A673 (cell line): ENCODE measurements around the gene MIDN. TPM values are rescaled to one million over a fixed set of nuclear protein-coding genes. Genes with fewer than 3 reads are reported as not detected.
A peak's percentile ranks its signal among the peaks of the same experiment; 100 is the strongest.

Experiments
- BruUV-seq: library from RNA; stranded (reverse); fragments of 400-500 nt; replicated peaks from 2 replicates; lab custom pipeline; 2021; lab: Mats Ljungman, UMichigan
- CTCF ChIA-PET: fragments of 300-600 bp; sonication (Branson Sonifier 250); formaldehyde crosslinking; loops from one replicate; lab custom pipeline; 2022; ENCODE audit warnings: antibody characterized with exemption; lab: Charles Lee
- POLR2A ChIA-PET: fragments of 300-600 bp; sonication (Branson Sonifier 250); formaldehyde crosslinking; loops from one replicate; lab custom pipeline; 2022; ENCODE audit warnings: antibody characterized with exemption; ENCODE audit not compliant: low non-redundant PET; lab: Charles Lee
- DNase-seq: peaks from one replicate; pipeline ENCODE4 v3.0.0-alpha.2; 2015; ENCODE audit warnings: low spot score
- H3K27ac ChIP-seq: fragments of 200-600 bp; sonication (generic); 2 replicates; pipeline ENCODE4 v1.5.1; 2016; ENCODE audit warnings: mixed run types, low read depth, mild to moderate bottlenecking, mixed read lengths, antibody characterized with exemption, low read length; ENCODE audit not compliant: poor library complexity, severe bottlenecking
- H3K27me3 ChIP-seq: fragments of 200-600 bp; sonication (generic); replicated peaks from 2 replicates; pipeline ENCODE4 v1.6.1; 2017; ENCODE audit warnings: mixed run types, low read depth, mild to moderate bottlenecking, mixed read lengths, antibody characterized with exemption, low read length; ENCODE audit not compliant: insufficient read depth, poor library complexity
- H3K36me3 ChIP-seq: fragments of 200-600 bp; sonication (generic); 2 replicates; pipeline ENCODE4 v1.6.1; 2016; ENCODE audit warnings: mixed run types, mild to moderate bottlenecking, mixed read lengths, antibody characterized with exemption, low read length; ENCODE audit not compliant: insufficient read depth, poor library complexity, severe bottlenecking
- H3K4me1 ChIP-seq: fragments of 200-600 bp; sonication (generic); 2 replicates; pipeline ENCODE4 v1.6.1; 2017; ENCODE audit warnings: mixed run types, mild to moderate bottlenecking, mixed read lengths, antibody characterized with exemption, low read length; ENCODE audit not compliant: insufficient read depth, poor library complexity, severe bottlenecking
- H3K4me3 ChIP-seq: fragments of 200-600 bp; sonication (generic); 2 replicates; pipeline ENCODE4 v1.5.1; 2016; ENCODE audit warnings: low read depth, mixed run types, mild to moderate bottlenecking, mixed read lengths, low read length; ENCODE audit not compliant: poor library complexity, severe bottlenecking
- H3K9me3 ChIP-seq: fragments of 200-600 bp; sonication (generic); 2 replicates; pipeline ENCODE4 v1.6.1; 2016; ENCODE audit warnings: mixed run types, low read depth, mild to moderate bottlenecking, mixed read lengths, antibody characterized with exemption, low read length; ENCODE audit not compliant: poor library complexity, severe bottlenecking
- EZH2 ChIP-seq: fragments of 200-600 bp; sonication (generic); IDR thresholded peaks from 2 replicates; pipeline ENCODE4 v1.6.1; 2017; ENCODE audit warnings: borderline replicate concordance, low read depth, mild to moderate bottlenecking, mixed read lengths, antibody characterized with exemption, low read length; ENCODE audit not compliant: poor library complexity, severe bottlenecking
- intact Hi-C: fragments of 100-400 bp; cut with micrococcal nuclease; formaldehyde crosslinking; loops from one replicate; pipeline ENCODE4 v1.10.0; 2022; ENCODE audit not compliant: unreplicated experiment
- total RNA-seq: library from RNA; stranded (reverse); gene quantifications from 2 replicates; pipeline ENCODE4 v1.2.3, GENCODE V29; 2021
- TF ChIP-seq, protein P1 (sequence below): fragments of 300-800, 200-600 bp; sonication (generic); conservative IDR thresholded peaks from 2 replicates; pipeline ENCODE4 v1.5.1; 2017; ENCODE audit warnings: low read depth, mild to moderate bottlenecking, antibody characterized with exemption, low read length, moderate library complexity, mixed read lengths

MIDN gene
- total RNA-seq, 1 experiment from 2014 or later, result 169 TPM

DNA sequence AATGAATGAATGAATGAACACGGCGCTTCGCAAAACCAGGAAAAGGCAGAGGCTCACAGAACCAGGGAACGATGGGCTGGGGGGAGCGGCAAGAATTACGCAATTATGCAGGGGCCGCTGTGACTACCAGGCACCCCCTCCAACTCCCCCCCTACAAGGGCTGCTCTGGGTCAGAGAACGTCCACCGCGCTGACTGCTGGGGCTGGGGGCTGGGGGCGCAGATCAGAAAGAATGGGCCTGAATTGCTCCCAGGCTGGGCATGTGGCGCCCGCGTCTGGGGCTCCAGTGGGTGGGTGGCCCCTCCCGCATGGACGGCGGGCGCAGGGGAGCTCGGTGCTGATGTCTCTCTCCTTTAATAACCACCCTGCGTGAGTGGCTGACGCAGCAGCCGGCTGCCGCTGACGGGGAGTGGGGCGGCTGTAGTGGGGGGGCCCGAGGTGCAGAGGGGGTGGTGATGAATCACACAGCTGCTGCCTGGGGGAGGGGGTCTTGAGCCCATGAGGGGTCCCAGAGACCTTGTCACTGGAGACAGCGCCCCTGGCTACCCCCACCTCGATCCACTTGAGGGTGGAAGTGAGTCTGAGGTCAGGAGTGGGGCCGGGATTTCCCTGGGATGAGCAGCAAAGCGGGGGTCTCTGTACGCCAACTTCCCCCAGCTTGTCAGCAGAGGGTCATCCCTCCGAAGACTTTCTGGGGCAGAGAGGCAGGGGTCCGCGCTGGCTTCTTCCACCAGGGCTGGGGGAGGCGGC, 19.3 kb downstream of the MIDN start:
- H3K4me1 ChIP-seq, result peaks cover 75% of the 10 kb centered on the region
- peaks cover 26% of the 10 kb centered on the region for H3K36me3 ChIP-seq
- no peaks in the 10 kb centered on the region for H3K27me3 ChIP-seq
- no peaks in the 10 kb centered on the region for H3K9me3 ChIP-seq
- ChIA-PET POLR2A (no interaction called here), CTCF (interaction anchor here (2.1 to 3.7 kb wide), 2 partner anchors 15 to 24 kb away, joined by 8 to 149 read pairs; no protein-coding TSS in a partner anchor)
- no peak for DNase-seq
- BruUV-seq, result no TSS peak
- peak overlapping the region; percentile 94 for H3K27ac ChIP-seq
- intact Hi-C loops, result loop anchor here (2.0 to 5.0 kb wide), 2 partner anchors 19 to 590 kb away; partner anchors contain the start of gene MIDN
- TF ChIP-seq, protein P1, sequence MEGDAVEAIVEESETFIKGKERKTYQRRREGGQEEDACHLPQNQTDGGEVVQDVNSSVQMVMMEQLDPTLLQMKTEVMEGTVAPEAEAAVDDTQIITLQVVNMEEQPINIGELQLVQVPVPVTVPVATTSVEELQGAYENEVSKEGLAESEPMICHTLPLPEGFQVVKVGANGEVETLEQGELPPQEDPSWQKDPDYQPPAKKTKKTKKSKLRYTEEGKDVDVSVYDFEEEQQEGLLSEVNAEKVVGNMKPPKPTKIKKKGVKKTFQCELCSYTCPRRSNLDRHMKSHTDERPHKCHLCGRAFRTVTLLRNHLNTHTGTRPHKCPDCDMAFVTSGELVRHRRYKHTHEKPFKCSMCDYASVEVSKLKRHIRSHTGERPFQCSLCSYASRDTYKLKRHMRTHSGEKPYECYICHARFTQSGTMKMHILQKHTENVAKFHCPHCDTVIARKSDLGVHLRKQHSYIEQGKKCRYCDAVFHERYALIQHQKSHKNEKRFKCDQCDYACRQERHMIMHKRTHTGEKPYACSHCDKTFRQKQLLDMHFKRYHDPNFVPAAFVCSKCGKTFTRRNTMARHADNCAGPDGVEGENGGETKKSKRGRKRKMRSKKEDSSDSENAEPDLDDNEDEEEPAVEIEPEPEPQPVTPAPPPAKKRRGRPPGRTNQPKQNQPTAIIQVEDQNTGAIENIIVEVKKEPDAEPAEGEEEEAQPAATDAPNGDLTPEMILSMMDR, result no peak
- no peak for TF ChIP-seq EZH2
- H3K4me3 ChIP-seq, result peak overlapping the region; percentile 51

- DNase-seq, result no peak
- Histone ChIP-seq H3K36me3 (peaks cover 34% of the 10 kb centered on the region), H3K27ac (peak overlapping the region; percentile 94), H3K27me3 (no peaks in the 10 kb centered on the region), H3K9me3 (no peaks in the 10 kb centered on the region), H3K4me3 (no peak overlapping the region), H3K4me1 (peaks cover 75% of the 10 kb centered on the region)
- ChIA-PET CTCF (interaction anchor here (0.5 to 3.7 kb wide), 4 partner anchors 16 to 175 kb away, joined by 4 to 149 read pairs (median 10); no protein-coding TSS in a partner anchor), POLR2A (interaction anchor here (0.5 to 1.4 kb wide), 22 partner anchors 8 to 824 kb away, joined by 3 to 36 read pairs (median 3); partner anchors contain the start of gene MBD3)
- BruUV-seq, result no TSS peak
- no peak for TF ChIP-seq EZH2
- TF ChIP-seq, protein P1, result no peak
- intact Hi-C loops, result loop anchor here (5.0 kb wide), 1 partner anchor 589 kb away; no protein-coding TSS in a partner anchor
These were observed 20.1 kb downstream of the MIDN start for GRCh38 chr19:1268226-1269064.

- H3K36me3 ChIP-seq, result peaks cover 40% of the 10 kb centered on the region
- H3K4me3 ChIP-seq, result peak within 1 kb of the TSS; percentile 58
- peaks cover 80% of the 10 kb centered on the region for H3K4me1 ChIP-seq
- BruUV-seq, result no TSS peak
- peak; percentile 99 for DNase-seq
- POLR2A ChIA-PET, result interaction anchor here (0.5 to 1.4 kb wide), 24 partner anchors 8 to 823 kb away, joined by 3 to 36 read pairs (median 3); partner anchors contain the start of gene MBD3
- H3K9me3 ChIP-seq, result no peaks in the 10 kb centered on the region
- no peak for TF ChIP-seq EZH2
- TF ChIP-seq, protein P1, result no peak
- no peaks in the 10 kb centered on the region for H3K27me3 ChIP-seq
- intact Hi-C loops, result loop anchor here (5.0 kb wide), 1 partner anchor 588 kb away; no protein-coding TSS in a partner anchor
- peak within 1 kb of the TSS; percentile 94 for H3K27ac ChIP-seq
- CTCF ChIA-PET, result interaction anchor here (0.5 to 2.1 kb wide), 3 partner anchors 16 to 174 kb away, joined by 4 to 13 read pairs (median 8); no protein-coding TSS in a partner anchor
These were observed 20.7 kb downstream of the MIDN start, which contains the start of gene CIRBP for GRCh38 chr19:1269065-1269477. TSS of gene CIRBP (plus strand) at chr19:1269332. CDS start at chr19:1270934, 1,602 bp downstream.
